HL-60/S4 treated with phorbol 12-myristate 13-acetate at 8.2 ng/mL for 4 days and 3 days (cell line): ENCODE results near the gene CHCHD4.

Source experiments
- in situ Hi-C: fragments of 300-500 bp; cut with MboI; formaldehyde crosslinking; loops from 2 replicates; pipeline ENCODE4 v1.15.0; 2022; ENCODE audit warnings: low sequenced_read_pairs

Gene CHCHD4

GRCh38 chr3:14138109-14138877, 13.6 kb upstream of the CHCHD4 start:
- in situ Hi-C loops, result no loop called here

- in situ Hi-C loops, result no loop called here
Observed at GRCh38 chr3:14137445-14137844, 12.8 kb upstream of the CHCHD4 start.

- in situ Hi-C loops, result no loop called here
Observed at GRCh38 chr3:14137004-14137403, 12.3 kb upstream of the CHCHD4 start.

GRCh38 chr3:14135581-14135980, 10.9 kb upstream of the CHCHD4 start:
- in situ Hi-C loops, result no loop called here

- in situ Hi-C loops, result no loop called here
Observed at GRCh38 chr3:14134291-14134690, 9.6 kb upstream of the CHCHD4 start.

GRCh38 chr3:14133876-14134275, 9.2 kb upstream of the CHCHD4 start:
- in situ Hi-C loops, result no loop called here

- in situ Hi-C loops, result no loop called here
Observed at GRCh38 chr3:14133188-14133800, 8.6 kb upstream of the CHCHD4 start.

GRCh38 chr3:14132689-14133088, 8.0 kb upstream of the CHCHD4 start:
- in situ Hi-C loops, result no loop called here

GRCh38 chr3:14132120-14132519, 7.5 kb upstream of the CHCHD4 start:
- in situ Hi-C loops, result no loop called here

- in situ Hi-C loops, result no loop called here
Observed at GRCh38 chr3:14131134-14131533, 6.5 kb upstream of the CHCHD4 start.

- in situ Hi-C loops, result no loop called here
Observed at GRCh38 chr3:14130707-14131106, 6.0 kb upstream of the CHCHD4 start.

GRCh38 chr3:14130230-14130629, 5.6 kb upstream of the CHCHD4 start:
- in situ Hi-C loops, result no loop called here

GRCh38 chr3:14129296-14129695, 4.6 kb upstream of the CHCHD4 start:
- in situ Hi-C loops, result no loop called here

GRCh38 chr3:14128724-14129123, 4.1 kb upstream of the CHCHD4 start:
- in situ Hi-C loops, result no loop called here

- in situ Hi-C loops, result no loop called here
Observed at GRCh38 chr3:14127516-14128161, 3.0 kb upstream of the CHCHD4 start.

- in situ Hi-C loops, result no loop called here
Observed at GRCh38 chr3:14126887-14127505, 2.3 kb upstream of the CHCHD4 start.

- in situ Hi-C loops, result no loop called here
Observed at GRCh38 chr3:14126017-14126886, 1.6 kb upstream of the CHCHD4 start.

- in situ Hi-C loops, result no loop called here
Observed at GRCh38 chr3:14125193-14126016, 735 bp upstream of the CHCHD4 start.

GRCh38 chr3:14124223-14124614, 451 bp downstream of the CHCHD4 start:
- in situ Hi-C loops, result no loop called here
